Kidney epithelial cell (primary cell): ENCODE results near the gene GPC6. TPM values are rescaled to one million over a fixed set of nuclear protein-coding genes. Genes with fewer than 3 reads are reported as not detected.

Experiments used
- DNase-seq: peaks from one replicate; pipeline ENCODE4 v3.0.0-alpha.2; 2010; ENCODE audit warnings: low read depth
- H3K27me3 ChIP-seq: 2 replicates; pipeline ENCODE4 v1.6.0; 2011; ENCODE audit warnings: low read length; ENCODE audit not compliant: control insufficient read depth, insufficient read depth
- H3K36me3 ChIP-seq: 2 replicates; pipeline ENCODE4 v1.5.1; 2011; ENCODE audit warnings: low read length; ENCODE audit not compliant: control insufficient read depth, insufficient read depth
- H3K4me3 ChIP-seq: 2 replicates; pipeline ENCODE4 v1.5.1; 2011; ENCODE audit warnings: low read depth, mild to moderate bottlenecking, control low read depth, low read length
- total RNA-seq: library from RNA; depleted of rRNA; stranded (reverse); fragments of >200 nt; gene quantifications from 2 replicates; pipeline ENCODE4 v1.2.3, GENCODE V29; 2015
- TF ChIP-seq, protein P1 (sequence below): IDR thresholded peaks from 2 replicates; pipeline ENCODE4 v1.5.1; 2011; ENCODE audit warnings: mild to moderate bottlenecking, moderate library complexity, low read length, control low read depth, inconsistent platforms; ENCODE audit not compliant: insufficient read depth, poor library complexity, severe bottlenecking

Gene GPC6
- total RNA-seq, 1 donor from 2014 or later = 62.7 TPM

DNA sequence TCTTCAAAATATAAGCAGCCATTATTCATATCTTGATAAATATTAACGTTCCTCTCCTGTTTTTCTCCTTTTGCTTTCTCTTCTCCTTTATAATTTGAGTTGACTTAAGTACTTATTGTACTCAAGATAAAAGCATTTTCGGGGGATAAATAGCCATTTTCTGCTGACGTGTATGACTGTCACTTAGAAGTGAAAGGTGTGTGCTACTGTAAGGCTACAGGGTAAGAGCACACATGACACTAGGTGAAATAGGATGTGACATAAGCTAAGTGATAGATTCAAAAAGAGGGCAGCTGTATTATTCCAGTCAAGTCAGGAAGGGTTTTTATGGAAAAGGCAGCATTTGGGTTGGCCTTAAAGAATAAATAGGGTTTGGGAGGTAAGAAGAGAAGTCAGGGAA is 128.5 kb downstream of the GPC6 start:
- Histone ChIP-seq H3K27me3 (no peaks in the 10 kb centered on the region), H3K36me3 (no peaks in the 10 kb centered on the region), H3K4me3 (no peak overlapping the region)
- DNase-seq = no peak
- TF ChIP-seq, protein P1, sequence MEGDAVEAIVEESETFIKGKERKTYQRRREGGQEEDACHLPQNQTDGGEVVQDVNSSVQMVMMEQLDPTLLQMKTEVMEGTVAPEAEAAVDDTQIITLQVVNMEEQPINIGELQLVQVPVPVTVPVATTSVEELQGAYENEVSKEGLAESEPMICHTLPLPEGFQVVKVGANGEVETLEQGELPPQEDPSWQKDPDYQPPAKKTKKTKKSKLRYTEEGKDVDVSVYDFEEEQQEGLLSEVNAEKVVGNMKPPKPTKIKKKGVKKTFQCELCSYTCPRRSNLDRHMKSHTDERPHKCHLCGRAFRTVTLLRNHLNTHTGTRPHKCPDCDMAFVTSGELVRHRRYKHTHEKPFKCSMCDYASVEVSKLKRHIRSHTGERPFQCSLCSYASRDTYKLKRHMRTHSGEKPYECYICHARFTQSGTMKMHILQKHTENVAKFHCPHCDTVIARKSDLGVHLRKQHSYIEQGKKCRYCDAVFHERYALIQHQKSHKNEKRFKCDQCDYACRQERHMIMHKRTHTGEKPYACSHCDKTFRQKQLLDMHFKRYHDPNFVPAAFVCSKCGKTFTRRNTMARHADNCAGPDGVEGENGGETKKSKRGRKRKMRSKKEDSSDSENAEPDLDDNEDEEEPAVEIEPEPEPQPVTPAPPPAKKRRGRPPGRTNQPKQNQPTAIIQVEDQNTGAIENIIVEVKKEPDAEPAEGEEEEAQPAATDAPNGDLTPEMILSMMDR = no peak

DNA sequence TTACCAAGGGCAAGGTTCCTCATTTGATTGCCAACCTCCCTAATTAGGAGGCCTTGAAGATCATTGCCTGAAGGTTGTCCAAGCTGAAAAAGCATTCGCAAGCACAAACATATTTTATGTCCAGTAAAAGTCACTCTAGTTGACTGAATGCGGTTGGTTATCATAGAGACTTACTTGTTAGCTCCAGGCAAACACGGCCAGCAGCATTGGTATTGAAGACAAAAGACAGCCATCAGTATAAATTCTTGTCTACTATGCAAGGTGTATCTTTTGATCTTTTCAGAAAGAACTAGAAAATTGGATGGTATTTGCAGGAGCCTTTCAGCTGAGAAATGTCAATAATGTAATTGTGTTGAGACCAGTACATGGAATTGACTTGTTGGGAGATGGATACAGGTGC is 129.9 kb downstream of the GPC6 start:
- TF ChIP-seq, protein P1 = no peak

DNA sequence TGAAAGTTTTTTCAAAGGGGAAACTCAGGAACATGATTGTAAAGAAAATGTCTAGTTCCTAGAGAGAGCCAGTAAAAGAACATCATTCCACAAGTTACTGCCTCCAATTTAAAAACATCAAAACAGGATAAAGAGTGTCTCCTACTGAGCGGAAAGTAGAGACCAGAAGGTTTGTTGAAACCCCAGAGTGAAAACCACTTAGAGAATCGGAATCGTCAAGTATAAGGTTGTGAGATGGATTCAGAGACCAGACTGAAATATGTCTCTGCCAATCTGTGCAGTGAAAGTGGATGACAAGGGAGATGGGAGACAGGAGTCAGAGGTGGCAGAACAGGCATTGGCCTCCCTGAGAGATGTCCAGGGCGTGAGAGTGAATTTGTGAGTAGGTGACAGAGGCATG is 133.4 kb downstream of the GPC6 start:
- Histone ChIP-seq H3K27me3 (no peaks in the 10 kb centered on the region), H3K36me3 (no peaks in the 10 kb centered on the region), H3K4me3 (no peak overlapping the region)
- DNase-seq = no peak
- TF ChIP-seq, protein P1 = no peak

More for the DNA sequence above, 129.9 kb downstream of the GPC6 start:
- no peak for DNase-seq
- Histone ChIP-seq H3K27me3 (no peaks in the 10 kb centered on the region), H3K36me3 (no peaks in the 10 kb centered on the region), H3K4me3 (no peak overlapping the region)

DNA sequence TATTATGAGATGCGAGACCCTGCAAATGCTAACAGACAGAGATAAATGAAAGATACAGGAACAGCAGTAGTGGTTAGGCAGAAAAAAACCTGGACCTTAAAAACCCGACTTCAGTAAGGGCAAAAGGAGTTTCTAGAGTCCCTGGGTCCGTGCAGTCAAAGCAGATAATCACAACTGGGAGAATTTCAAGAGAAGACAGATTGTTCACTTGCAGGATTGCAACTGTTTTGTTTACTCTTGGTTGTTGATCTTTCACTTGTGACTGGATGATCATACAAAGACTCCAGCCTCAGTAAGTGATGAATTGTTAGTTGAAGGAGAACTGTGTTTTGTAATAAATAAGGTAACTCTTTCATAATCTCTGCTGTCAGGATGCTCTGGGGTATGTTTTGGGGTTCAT is 135.1 kb downstream of the GPC6 start:
- TF ChIP-seq, protein P1 = no peak
- no peak overlapping the region for H3K4me3 ChIP-seq
- no peak for DNase-seq
- no peaks in the 10 kb centered on the region for H3K27me3 ChIP-seq
- no peaks in the 10 kb centered on the region for H3K36me3 ChIP-seq

DNA sequence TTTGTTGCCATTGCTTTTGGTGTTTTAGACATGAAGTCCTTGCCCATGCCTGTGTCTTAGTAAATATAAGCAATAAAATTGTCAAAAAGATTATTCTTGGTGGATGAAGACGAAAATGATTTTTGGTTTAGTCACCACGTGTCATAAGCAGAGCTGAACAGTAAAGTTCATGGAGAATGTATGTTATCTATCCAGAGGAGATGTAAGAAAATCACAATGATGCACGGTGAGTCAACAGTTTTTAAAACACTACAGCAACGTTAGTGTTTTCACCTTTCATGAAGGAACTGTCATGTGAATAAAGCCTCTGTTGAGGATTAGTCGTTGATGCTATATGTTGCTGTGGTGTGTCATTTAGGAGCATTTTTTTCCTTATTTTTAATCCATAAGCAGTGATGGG is 137.6 kb downstream of the GPC6 start:
- Histone ChIP-seq H3K4me3 (no peak overlapping the region), H3K27me3 (no peaks in the 10 kb centered on the region), H3K36me3 (no peaks in the 10 kb centered on the region)
- TF ChIP-seq, protein P1 = no peak
- no peak for DNase-seq

DNA sequence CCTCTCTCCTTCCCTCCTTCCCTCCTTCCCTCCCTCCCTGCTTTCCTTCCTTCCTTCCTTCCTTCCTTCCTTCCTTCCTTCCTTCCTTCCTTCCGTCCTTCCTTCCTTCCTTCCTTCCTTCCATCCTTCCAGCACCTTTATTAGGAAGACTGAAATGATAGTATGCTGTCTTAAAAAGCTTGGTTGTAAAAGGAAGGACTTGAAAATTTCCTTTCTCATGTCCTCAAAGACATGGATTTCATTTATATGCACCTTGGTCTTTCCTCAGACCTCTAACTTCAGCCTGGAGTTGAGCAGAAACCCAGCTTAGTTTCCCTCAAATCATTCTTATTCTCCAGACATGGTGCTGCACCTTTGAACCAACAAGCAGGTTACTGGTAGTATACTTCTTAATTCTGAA is 141.7 kb downstream of the GPC6 start:
- no peak for DNase-seq
- no peaks in the 10 kb centered on the region for H3K36me3 ChIP-seq
- H3K27me3 ChIP-seq = no peaks in the 10 kb centered on the region
- no peak overlapping the region for H3K4me3 ChIP-seq
- TF ChIP-seq, protein P1 = no peak
